PC-9 (cell line): ENCODE results near the gene TEX38. TPM values are rescaled to one million over a fixed set of nuclear protein-coding genes. Genes with fewer than 3 reads are reported as not detected.

Source experiments
- BruUV-seq: library from RNA; stranded (reverse); fragments of 400-500 nt; replicated peaks from 2 replicates; lab custom pipeline; 2021; lab: Mats Ljungman, UMichigan
- CTCF ChIA-PET: fragments of 300-600 bp; sonication (Branson Sonifier 250); formaldehyde crosslinking; loops from one replicate; lab custom pipeline; 2022; ENCODE audit warnings: antibody characterized with exemption; lab: Charles Lee
- POLR2A ChIA-PET: fragments of 300-600 bp; sonication (Branson Sonifier 250); formaldehyde crosslinking; loops from one replicate; lab custom pipeline; 2022; ENCODE audit warnings: antibody characterized with exemption; ENCODE audit not compliant: unreplicated experiment; lab: Charles Lee
- DNase-seq, 2 experiments: peaks; one replicate each; pipeline versions ENCODE4 v3.0.0 to v3.0.0-alpha.2; 2015 to 2022; ENCODE audit warnings: mixed read lengths in 1 of 2
- H2AFZ ChIP-seq: fragments of 200-600 bp; sonication (generic); 2 replicates; pipeline ENCODE4 v1.8.1; 2017; ENCODE audit warnings: antibody characterized with exemption
- H3F3A ChIP-seq: fragments of 200-600 bp; sonication (generic); 2 replicates; pipeline ENCODE4 v1.8.1; 2017; ENCODE audit warnings: antibody characterized with exemption, mild to moderate bottlenecking, low read depth; ENCODE audit not compliant: insufficient read depth
- H3K27ac ChIP-seq: fragments of 200-600 bp; sonication (generic); 2 replicates; pipeline ENCODE4 v1.6.1; 2016; ENCODE audit warnings: mixed run types
- H3K27me3 ChIP-seq: fragments of 200-600 bp; sonication (generic); 2 replicates; pipeline ENCODE4 v1.6.1; 2016; ENCODE audit warnings: low read depth, mixed run types; ENCODE audit not compliant: insufficient read depth
- H3K36me3 ChIP-seq: fragments of 200-600 bp; sonication (generic); 2 replicates; pipeline ENCODE4 v1.6.1; 2016; ENCODE audit warnings: low read depth, mixed run types
- H3K4me1 ChIP-seq: fragments of 200-600 bp; sonication (generic); replicated peaks from 2 replicates; pipeline ENCODE4 v1.6.1; 2016; ENCODE audit warnings: mixed run types; ENCODE audit not compliant: insufficient read depth
- H3K4me2 ChIP-seq: fragments of 200-600 bp; sonication (generic); 2 replicates; pipeline ENCODE4 v1.6.1; 2017; ENCODE audit warnings: mixed run types
- H3K4me3 ChIP-seq: fragments of 200-600 bp; sonication (generic); 2 replicates; pipeline ENCODE4 v1.6.1; 2016; ENCODE audit warnings: mixed run types
- H3K79me2 ChIP-seq: fragments of 200-600 bp; sonication (generic); 2 replicates; pipeline ENCODE4 v1.6.1; 2017; ENCODE audit warnings: low read depth, mixed run types
- H3K9me2 ChIP-seq: fragments of 200-600 bp; sonication (generic); 2 replicates; pipeline ENCODE4 v1.8.1; 2017; ENCODE audit warnings: mild to moderate bottlenecking; ENCODE audit not compliant: insufficient read depth
- H3K9me3 ChIP-seq: fragments of 200-600 bp; sonication (generic); 2 replicates; pipeline ENCODE4 v1.8.1; 2016; ENCODE audit warnings: low read depth; ENCODE audit not compliant: insufficient read depth
- H4K20me1 ChIP-seq: fragments of 200-600 bp; sonication (generic); 2 replicates; pipeline ENCODE4 v1.8.1; 2017; ENCODE audit not compliant: insufficient read depth
- EZH2 ChIP-seq: fragments of 200-600 bp; sonication (generic); IDR thresholded peaks from 2 replicates; pipeline ENCODE4 v1.8.0; 2017; ENCODE audit warnings: antibody characterized with exemption, low read depth
- intact Hi-C: fragments of 100-400 bp; cut with micrococcal nuclease; formaldehyde crosslinking; loops from one replicate; pipeline ENCODE4 v1.10.0; 2022; ENCODE audit not compliant: unreplicated experiment
- total RNA-seq: library from RNA; stranded (reverse); gene quantifications from 2 replicates; pipeline ENCODE4 v1.2.3, GENCODE V29; 2021
- TF ChIP-seq, protein P1 (sequence below): fragments of 200-600 bp; sonication (generic); conservative IDR thresholded peaks from 2 replicates; pipeline ENCODE4 v1.6.1; 2017; ENCODE audit warnings: mixed run types, antibody characterized with exemption, mild to moderate bottlenecking, moderate library complexity

TEX38 gene
- total RNA-seq, 1 experiment from 2014 or later: not detected

GRCh38 chr1:46687093-46687659 is 15.5 kb downstream of the TEX38 start:
- Histone ChIP-seq H4K20me1 (peaks cover 5% of the 10 kb centered on the region; the same call in 1 of the 2 replicates), H3K4me1 (peaks cover 10% of the 10 kb centered on the region; the same call in 1 of the 2 replicates), H3K27me3 (no peaks in the 10 kb centered on the region), H3K9me3 (no peaks in the 10 kb centered on the region), H3K4me3 (no peak overlapping the region), H3K9me2 (no peaks in the 10 kb centered on the region), H3K4me2 (peak overlapping the region; percentile 26; the same call in 1 of the 2 replicates), H3F3A (peaks cover 14% of the 10 kb centered on the region; the same call in 1 of the 2 replicates), H2AFZ (no peak overlapping the region), H3K27ac (no peak overlapping the region), H3K79me2 (0 out of 2 replicates have a peak, but pooled peaks cover 3% of the 10 kb centered on the region), H3K36me3 (peaks cover 53% of the 10 kb centered on the region)
- no TSS peak for BruUV-seq
- CTCF ChIA-PET: no interaction called here
- TF ChIP-seq EZH2: no peak
- TF ChIP-seq, protein P1, sequence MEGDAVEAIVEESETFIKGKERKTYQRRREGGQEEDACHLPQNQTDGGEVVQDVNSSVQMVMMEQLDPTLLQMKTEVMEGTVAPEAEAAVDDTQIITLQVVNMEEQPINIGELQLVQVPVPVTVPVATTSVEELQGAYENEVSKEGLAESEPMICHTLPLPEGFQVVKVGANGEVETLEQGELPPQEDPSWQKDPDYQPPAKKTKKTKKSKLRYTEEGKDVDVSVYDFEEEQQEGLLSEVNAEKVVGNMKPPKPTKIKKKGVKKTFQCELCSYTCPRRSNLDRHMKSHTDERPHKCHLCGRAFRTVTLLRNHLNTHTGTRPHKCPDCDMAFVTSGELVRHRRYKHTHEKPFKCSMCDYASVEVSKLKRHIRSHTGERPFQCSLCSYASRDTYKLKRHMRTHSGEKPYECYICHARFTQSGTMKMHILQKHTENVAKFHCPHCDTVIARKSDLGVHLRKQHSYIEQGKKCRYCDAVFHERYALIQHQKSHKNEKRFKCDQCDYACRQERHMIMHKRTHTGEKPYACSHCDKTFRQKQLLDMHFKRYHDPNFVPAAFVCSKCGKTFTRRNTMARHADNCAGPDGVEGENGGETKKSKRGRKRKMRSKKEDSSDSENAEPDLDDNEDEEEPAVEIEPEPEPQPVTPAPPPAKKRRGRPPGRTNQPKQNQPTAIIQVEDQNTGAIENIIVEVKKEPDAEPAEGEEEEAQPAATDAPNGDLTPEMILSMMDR: no peak
- intact Hi-C loops: no loop called here
- DNase-seq: peak; percentile 51 to 76
- POLR2A ChIA-PET: interaction anchor here (0.7 kb wide), 1 partner anchor 10 kb away, joined by 3 read pairs; no protein-coding TSS in a partner anchor

DNA sequence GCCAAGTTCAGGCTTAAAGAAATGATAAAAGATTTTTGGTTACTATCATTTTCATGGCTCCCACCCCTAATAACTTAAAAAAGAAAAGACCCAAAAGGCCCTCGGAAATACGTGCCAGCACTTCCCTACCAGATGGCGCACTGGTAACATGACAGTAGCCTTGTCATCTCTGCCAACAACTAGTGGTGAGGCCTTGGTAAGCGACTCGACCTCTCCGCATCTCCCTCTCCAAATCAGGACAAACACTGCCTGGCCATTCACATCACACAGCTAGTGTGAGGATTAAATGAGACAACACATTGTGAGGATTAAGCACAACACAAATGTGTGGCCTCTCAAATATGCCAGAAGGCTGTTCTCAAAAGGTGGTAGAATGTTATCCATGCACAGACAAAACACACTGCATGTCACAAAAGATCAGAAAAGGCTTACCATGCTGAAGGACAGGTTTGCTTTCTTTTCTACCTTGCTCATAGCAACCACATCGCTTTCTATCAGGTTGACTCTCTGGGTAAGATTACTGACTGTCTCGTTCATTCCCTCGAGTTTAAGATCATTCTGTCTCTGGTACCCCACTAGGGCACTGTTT is 16.4 kb downstream of the TEX38 start:
- Histone ChIP-seq H3K27ac (no peak overlapping the region), H3K36me3 (peaks cover 60% of the 10 kb centered on the region), H3F3A (peaks cover 9% of the 10 kb centered on the region; the same call in 1 of the 2 replicates), H3K9me3 (no peaks in the 10 kb centered on the region), H2AFZ (no peak overlapping the region), H3K4me3 (no peak overlapping the region), H3K27me3 (no peaks in the 10 kb centered on the region), H3K4me2 (0 out of 2 replicates have a peak overlapping the region, but pooled peaks have one; percentile 26), H3K9me2 (no peaks in the 10 kb centered on the region), H3K79me2 (0 out of 2 replicates have a peak, but pooled peaks cover 7% of the 10 kb centered on the region), H4K20me1 (peaks cover 5% of the 10 kb centered on the region; the same call in 1 of the 2 replicates), H3K4me1 (peaks cover 10% of the 10 kb centered on the region; the same call in 1 of the 2 replicates)
- intact Hi-C loops: no loop called here
- CTCF ChIA-PET: no interaction called here
- DNase-seq: no peak
- no TSS peak for BruUV-seq
- POLR2A ChIA-PET: no interaction called here
- TF ChIP-seq EZH2: no peak
- TF ChIP-seq, protein P1: no peak

DNA sequence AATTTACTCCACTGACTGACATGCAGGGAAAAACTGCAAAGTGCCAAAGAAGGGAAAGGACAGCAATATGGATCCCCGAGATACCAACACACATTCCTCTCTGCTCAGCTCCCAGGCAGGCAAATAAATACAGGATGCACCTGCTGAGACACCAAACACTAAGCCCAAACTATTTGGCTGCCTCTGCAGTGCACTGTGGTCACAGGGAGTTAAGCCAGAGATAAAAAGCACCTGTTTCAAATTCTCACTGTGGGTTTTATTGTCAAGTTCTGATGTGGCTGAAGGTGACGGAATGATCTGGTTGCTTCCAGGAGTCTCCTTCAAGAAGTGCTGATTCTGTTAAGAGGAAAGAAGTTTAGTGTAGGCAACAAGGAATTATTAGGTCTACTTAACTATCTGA is 17.7 kb downstream of the TEX38 start:
- Histone ChIP-seq H4K20me1 (peaks cover 9% of the 10 kb centered on the region; the same call in 1 of the 2 replicates), H3K9me3 (no peaks in the 10 kb centered on the region), H3K4me2 (no peak overlapping the region), H2AFZ (no peak overlapping the region), H3K9me2 (no peaks in the 10 kb centered on the region), H3K4me1 (peaks cover 10% of the 10 kb centered on the region; the same call in 1 of the 2 replicates), H3K4me3 (no peak overlapping the region), H3K27me3 (no peaks in the 10 kb centered on the region), H3K79me2 (0 out of 2 replicates have a peak, but pooled peaks cover 7% of the 10 kb centered on the region), H3F3A (peaks cover 8% of the 10 kb centered on the region; the same call in 1 of the 2 replicates), H3K36me3 (peaks cover 54% of the 10 kb centered on the region), H3K27ac (no peak overlapping the region)
- TF ChIP-seq, protein P1: no peak
- TF ChIP-seq EZH2: no peak
- no TSS peak for BruUV-seq
- ChIA-PET POLR2A (no interaction called here), CTCF (no interaction called here)
- no peak for DNase-seq
- intact Hi-C loops: no loop called here
